ENCODE data around the gene P2RY2. TPM values are rescaled to one million over a fixed set of nuclear protein-coding genes. Genes with fewer than 3 reads are reported as not detected.

P2RY2 gene
- total RNA-seq (not detected), total RNA-seq (0 to 1.3 (median 0) reads per million in 172 experiments)
- 1.6 TPM for polyA plus RNA-seq (2013, experiment 1 of 2)
- polyA plus RNA-seq (2013, experiment 2 of 2): 0.64 TPM

DNA sequence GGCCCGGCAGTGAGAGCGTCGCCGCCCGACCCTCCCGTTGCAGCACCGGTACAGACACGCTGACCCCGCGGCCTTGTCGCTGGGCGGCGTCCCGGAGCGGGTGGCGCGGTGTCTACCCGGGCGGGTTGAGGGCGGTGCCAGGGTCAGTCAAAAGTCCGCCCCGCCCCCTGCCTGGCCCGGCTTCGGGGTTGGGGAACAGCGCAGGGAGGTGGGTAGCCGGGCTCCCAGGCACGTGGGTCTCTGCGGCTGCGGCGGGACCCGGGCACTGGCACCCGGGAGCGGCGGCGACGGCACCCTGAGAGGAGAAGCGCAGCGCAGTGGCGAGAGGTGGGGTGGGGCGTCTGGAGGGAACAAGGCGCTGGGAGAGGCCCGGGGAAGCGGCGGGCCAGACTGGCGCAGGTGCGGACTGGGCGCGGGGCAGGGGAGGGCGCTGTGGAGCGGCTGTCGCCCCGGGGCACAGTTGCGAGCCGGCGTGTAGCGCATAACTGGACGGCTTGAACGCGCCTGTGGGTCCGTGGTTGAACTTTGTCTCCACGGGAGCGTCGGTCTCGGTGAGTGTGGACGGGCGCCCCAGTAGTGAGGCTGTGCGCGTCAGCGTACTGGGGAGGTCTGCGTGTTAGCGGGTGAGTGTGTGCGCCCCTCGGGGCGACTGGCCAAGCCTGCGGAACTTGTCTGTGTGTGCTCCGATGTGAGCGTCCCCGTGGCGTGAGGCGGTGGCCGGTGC, at the start of gene P2RY2:
TSS of gene P2RY2 (plus strand) at position 176 of the 724 bp plus-strand sequence. CDS start 15,879 bp downstream, outside the sequence.
- ATAC-seq (ENCODE audit: poor library complexity) (peak; percentile 49), DNase-seq (peak in 6 of 14 experiments; percentile 4 to 55 (median 16))
- ChIA-PET CTCF (no interaction called here), POLR2A (no interaction called here)
- H3K4me3 Mint-ChIP-seq: peak within 1 kb of the TSS; percentile 68
- no peak within 1 kb of the TSS for H3K27ac ChIP-seq (ENCODE audit: low read depth in 1 of 2, low read length in 2 of 2)
- H3K27me3 Mint-ChIP-seq: peaks cover 33% of the 10 kb centered on the region
- peak within 1 kb of the TSS; percentile 34 for H3K4me3 ChIP-seq (ENCODE audit: low read length)
- peaks cover 0 to 5% of the 10 kb centered on the region in 2 experiments for H3K9me3 ChIP-seq (ENCODE audit: control insufficient read depth in 1 of 2, insufficient read depth in 1 of 2, low read length in 2 of 2)
- peaks cover 11% of the 10 kb centered on the region for H3K4me1 ChIP-seq (ENCODE audit: insufficient read depth, low read length)
- no peak within 1 kb of the TSS for H3K27ac Mint-ChIP-seq
- no peaks in the 10 kb centered on the region for H3K36me3 Mint-ChIP-seq (ENCODE audit: low read depth)
- intact Hi-C loops (cut with DNase I, micrococcal nuclease): no loop called here
- TF ChIP-seq, protein P1, sequence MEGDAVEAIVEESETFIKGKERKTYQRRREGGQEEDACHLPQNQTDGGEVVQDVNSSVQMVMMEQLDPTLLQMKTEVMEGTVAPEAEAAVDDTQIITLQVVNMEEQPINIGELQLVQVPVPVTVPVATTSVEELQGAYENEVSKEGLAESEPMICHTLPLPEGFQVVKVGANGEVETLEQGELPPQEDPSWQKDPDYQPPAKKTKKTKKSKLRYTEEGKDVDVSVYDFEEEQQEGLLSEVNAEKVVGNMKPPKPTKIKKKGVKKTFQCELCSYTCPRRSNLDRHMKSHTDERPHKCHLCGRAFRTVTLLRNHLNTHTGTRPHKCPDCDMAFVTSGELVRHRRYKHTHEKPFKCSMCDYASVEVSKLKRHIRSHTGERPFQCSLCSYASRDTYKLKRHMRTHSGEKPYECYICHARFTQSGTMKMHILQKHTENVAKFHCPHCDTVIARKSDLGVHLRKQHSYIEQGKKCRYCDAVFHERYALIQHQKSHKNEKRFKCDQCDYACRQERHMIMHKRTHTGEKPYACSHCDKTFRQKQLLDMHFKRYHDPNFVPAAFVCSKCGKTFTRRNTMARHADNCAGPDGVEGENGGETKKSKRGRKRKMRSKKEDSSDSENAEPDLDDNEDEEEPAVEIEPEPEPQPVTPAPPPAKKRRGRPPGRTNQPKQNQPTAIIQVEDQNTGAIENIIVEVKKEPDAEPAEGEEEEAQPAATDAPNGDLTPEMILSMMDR (IDR thresholded peaks at IDR 0.05): no peak
- no peaks in the 10 kb centered on the region for H3K36me3 ChIP-seq (ENCODE audit: insufficient read depth, low read length)
- peaks cover 15% of the 10 kb centered on the region for H3K4me1 Mint-ChIP-seq (ENCODE audit: low read depth)
- H3K9me3 Mint-ChIP-seq: no peaks in the 10 kb centered on the region
- H3K27me3 ChIP-seq (ENCODE audit: control insufficient read depth in 1 of 2, insufficient read depth in 2 of 2, low read length in 2 of 2): peaks cover 14 to 20% of the 10 kb centered on the region in 2 experiments

DNA sequence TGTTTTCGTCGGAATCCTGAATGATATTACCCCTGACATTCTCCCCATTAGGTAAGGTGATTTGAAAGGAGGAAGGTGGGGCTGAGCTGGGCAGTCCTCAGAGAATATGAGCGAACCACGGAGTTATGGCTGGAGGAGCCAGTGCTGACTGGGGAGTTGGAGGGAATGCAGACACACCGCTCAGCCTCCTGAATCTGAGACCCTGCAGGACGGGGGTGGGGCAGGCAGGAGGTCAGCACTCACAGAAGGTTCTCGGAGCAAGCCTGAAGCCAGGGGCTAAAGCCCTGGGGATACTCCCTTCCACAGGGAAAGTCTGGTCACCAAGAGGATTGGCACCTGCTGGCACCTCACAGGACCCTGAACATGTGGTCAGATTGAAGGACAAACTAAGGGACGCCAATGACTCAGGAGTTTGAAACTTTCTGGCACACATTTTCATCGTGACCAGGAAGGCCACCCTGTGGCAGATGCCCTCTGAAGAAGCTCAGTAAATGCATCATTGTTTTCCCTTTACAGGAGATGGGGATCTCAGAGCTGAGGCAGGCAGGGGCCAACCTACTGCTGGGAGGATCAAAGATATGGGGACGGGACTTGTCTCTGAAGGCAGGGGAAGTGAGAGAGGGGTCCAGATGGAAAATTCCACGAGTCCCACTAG, 49.0 kb upstream of the P2RY2 start:
- Histone ChIP-seq H3K4me3 (ENCODE audit: low read length) (no peak overlapping the region), H3K4me1 (ENCODE audit: insufficient read depth, low read length) (no peaks in the 10 kb centered on the region), H3K9me3 (ENCODE audit: control insufficient read depth in 1 of 2, insufficient read depth in 1 of 2, low read length in 2 of 2) (peaks cover 0 to 4% of the 10 kb centered on the region in 2 experiments), H3K27me3 (ENCODE audit: control insufficient read depth in 1 of 2, insufficient read depth in 2 of 2, low read length in 2 of 2) (no peaks in the 10 kb centered on the region), H3K36me3 (ENCODE audit: insufficient read depth, low read length) (no peaks in the 10 kb centered on the region), H3K27ac (ENCODE audit: low read depth in 1 of 2, low read length in 2 of 2) (no peak overlapping the region)
- no peaks in the 10 kb centered on the region for H3K27me3 Mint-ChIP-seq
- no peaks in the 10 kb centered on the region for H3K36me3 Mint-ChIP-seq (ENCODE audit: low read depth)
- intact Hi-C loops (cut with DNase I, micrococcal nuclease): no loop called here
- POLR2A ChIA-PET: no interaction called here
- no peaks in the 10 kb centered on the region for H3K9me3 Mint-ChIP-seq
- ATAC-seq (ENCODE audit: poor library complexity): no peak
- TF ChIP-seq, protein P1 (IDR thresholded peaks at IDR 0.05): no peak
- no peak overlapping the region for H3K4me3 Mint-ChIP-seq
- CTCF ChIA-PET: no interaction called here
- no peaks in the 10 kb centered on the region for H3K4me1 Mint-ChIP-seq (ENCODE audit: low read depth)
- DNase-seq: no peak
- no peak overlapping the region for H3K27ac Mint-ChIP-seq

DNA sequence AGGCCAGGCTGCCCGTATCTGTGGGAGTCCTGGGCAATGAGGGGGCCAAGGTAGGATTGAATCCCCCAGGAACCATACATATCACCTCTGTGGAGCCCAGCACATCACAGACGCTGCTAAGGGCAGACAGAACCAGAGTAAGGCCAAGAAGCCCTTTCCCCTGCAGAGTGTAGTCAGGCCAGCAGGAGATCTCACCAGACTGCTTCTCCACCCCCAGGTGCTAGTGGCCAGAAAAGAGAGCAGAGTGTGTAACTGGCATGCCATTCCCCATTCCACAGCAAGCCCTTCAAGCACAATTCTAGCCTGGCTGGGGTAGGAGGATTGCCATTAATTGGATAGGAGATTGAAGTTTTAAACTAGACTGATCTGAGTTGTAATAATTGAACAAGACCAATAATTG, 47.9 kb upstream of the P2RY2 start:
- H3K27ac Mint-ChIP-seq: no peak overlapping the region
- Histone ChIP-seq H3K4me1 (ENCODE audit: insufficient read depth, low read length) (no peaks in the 10 kb centered on the region), H3K9me3 (ENCODE audit: control insufficient read depth in 1 of 2, insufficient read depth in 1 of 2, low read length in 2 of 2) (peaks cover 0 to 4% of the 10 kb centered on the region in 2 experiments), H3K36me3 (ENCODE audit: insufficient read depth, low read length) (no peaks in the 10 kb centered on the region), H3K27ac (ENCODE audit: low read depth in 1 of 2, low read length in 2 of 2) (no peak overlapping the region), H3K27me3 (ENCODE audit: control insufficient read depth in 1 of 2, insufficient read depth in 2 of 2, low read length in 2 of 2) (no peaks in the 10 kb centered on the region), H3K4me3 (ENCODE audit: low read length) (no peak overlapping the region)
- H3K27me3 Mint-ChIP-seq: no peaks in the 10 kb centered on the region
- DNase-seq: no peak
- ChIA-PET POLR2A (no interaction called here), CTCF (no interaction called here)
- H3K4me1 Mint-ChIP-seq (ENCODE audit: low read depth): no peaks in the 10 kb centered on the region
- TF ChIP-seq, protein P1 (IDR thresholded peaks at IDR 0.05): no peak
- H3K9me3 Mint-ChIP-seq: no peaks in the 10 kb centered on the region
- no peak for ATAC-seq (ENCODE audit: poor library complexity)
- intact Hi-C loops (cut with DNase I, micrococcal nuclease): no loop called here
- no peaks in the 10 kb centered on the region for H3K36me3 Mint-ChIP-seq (ENCODE audit: low read depth)
- no peak overlapping the region for H3K4me3 Mint-ChIP-seq
